NB4 (cell line): ENCODE data around the gene CAP2.

Source experiments
- CTCF ChIP-seq: IDR thresholded peaks from one replicate; pipeline ENCODE4 v1.5.1; 2012; ENCODE audit warnings: low read depth, low read length
- POLR2A ChIP-seq: IDR thresholded peaks from 2 replicates; pipeline ENCODE4 v1.6.1; 2011; ENCODE audit warnings: mild to moderate bottlenecking; ENCODE audit not compliant: insufficient read length; ENCODE audit errors: extremely low read depth

- TF ChIP-seq POLR2A = no peak
- TF ChIP-seq CTCF = no peak
These were observed 199.9 kb downstream of the CAP2 start for GRCh38 chr6:17593246-17593645.
